Epidermal melanocyte (primary cell): ENCODE data around the gene PNRC2.
"Not testable (repeated sequence)": the region's sequence is repeated elsewhere in the genome, so short reads cannot be mapped to it uniquely, and the experiment has no call there.

Source experiments
- DNase-seq: peaks from one replicate; pipeline ENCODE4 v3.0.0; 2011; ENCODE audit warnings: low spot score; ENCODE audit not compliant: insufficient read length

PNRC2 gene

GRCh38 chr1:23987038-23987437, 27.4 kb downstream of the PNRC2 start:
- DNase-seq = not testable (repeated sequence)

GRCh38 chr1:23989263-23989662, 29.6 kb downstream of the PNRC2 start:
- DNase-seq = no peak

DNA sequence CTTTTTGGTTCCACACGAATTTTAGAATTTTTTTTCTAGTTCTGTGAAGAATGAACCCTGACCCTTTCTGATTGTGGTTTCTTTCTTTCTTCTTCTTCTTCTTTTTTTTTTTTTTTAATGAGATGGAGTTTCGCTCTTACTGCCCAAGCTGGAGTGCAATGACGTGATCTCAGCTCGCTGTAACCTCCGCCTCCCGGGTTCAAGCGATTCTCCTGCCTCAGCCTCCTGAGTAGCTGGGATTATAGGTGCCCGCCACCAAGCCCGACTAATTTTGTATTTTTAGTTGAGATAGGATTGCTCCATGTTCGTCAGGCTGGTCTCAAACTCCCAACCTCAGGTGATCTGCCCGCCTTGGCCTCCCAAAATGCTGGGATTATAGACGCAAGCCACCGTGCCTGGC, 32.4 kb downstream of the PNRC2 start:
- DNase-seq = not testable (repeated sequence)

GRCh38 chr1:23995431-23995837, 35.8 kb downstream of the PNRC2 start:
- DNase-seq = no peak

DNA sequence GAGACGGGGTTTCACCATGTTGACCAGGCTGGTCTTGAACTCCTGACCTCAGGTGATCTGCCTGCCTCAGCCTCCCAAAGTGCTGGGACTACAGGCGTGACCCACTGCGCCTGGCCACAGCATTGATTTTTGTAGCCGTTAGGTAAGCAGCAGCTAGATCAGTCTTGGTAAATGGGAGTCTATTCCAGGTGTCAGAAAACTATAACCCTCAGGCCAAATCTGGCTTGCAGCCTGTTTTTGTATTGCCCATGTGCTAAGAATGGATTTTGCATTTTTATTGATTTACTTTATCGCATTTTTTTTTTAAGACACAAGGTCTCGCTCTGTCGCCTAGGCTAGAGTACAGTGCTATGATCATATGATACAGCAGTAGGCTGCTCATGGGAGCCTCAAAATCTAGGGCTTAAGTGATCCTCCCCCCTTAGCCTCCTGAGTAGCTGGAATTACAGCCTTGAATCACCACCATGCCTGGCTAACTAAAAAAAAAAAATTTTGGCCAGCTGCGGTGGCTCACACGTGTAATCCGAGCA, 37.1 kb downstream of the PNRC2 start:
- no peak for DNase-seq

GRCh38 chr1:23997812-23998211, 38.2 kb downstream of the PNRC2 start:
- DNase-seq = no peak

GRCh38 chr1:23999156-23999671, 39.6 kb downstream of the PNRC2 start:
- DNase-seq = no peak

- DNase-seq = no peak
Measured at GRCh38 chr1:24002695-24003094, 43.1 kb downstream of the PNRC2 start.

DNA sequence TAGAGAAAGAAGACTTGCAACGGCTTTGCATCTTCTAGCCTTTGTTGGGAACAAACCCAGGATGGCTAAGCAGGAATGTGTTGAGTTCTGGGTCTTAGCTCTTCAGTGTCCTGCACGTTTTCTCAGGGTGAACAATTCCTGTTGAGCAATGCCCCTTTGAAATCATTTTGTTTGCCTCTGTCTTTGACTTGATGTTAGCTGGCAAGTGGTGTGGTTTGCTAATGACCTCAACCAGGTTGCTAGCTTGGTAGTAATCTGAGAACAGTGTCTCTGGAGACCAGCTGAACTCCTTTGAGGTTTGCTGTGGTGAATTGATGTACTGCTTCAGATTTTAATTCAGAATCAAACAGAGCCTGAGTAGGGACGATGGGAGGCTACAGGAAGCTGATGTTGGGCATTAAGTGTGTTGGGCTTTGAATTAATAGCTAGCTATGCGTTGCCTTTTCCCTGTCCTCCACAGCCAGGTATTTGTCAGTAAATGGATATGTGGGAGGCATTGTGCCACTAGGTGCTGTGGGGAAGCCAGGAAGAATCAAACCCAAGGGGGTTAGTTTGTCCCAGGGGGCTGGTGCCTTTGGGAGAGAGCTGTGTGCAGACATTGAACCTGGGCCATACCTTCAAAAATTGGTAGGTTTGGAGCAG, 43.8 kb downstream of the PNRC2 start:
- DNase-seq = no peak

DNA sequence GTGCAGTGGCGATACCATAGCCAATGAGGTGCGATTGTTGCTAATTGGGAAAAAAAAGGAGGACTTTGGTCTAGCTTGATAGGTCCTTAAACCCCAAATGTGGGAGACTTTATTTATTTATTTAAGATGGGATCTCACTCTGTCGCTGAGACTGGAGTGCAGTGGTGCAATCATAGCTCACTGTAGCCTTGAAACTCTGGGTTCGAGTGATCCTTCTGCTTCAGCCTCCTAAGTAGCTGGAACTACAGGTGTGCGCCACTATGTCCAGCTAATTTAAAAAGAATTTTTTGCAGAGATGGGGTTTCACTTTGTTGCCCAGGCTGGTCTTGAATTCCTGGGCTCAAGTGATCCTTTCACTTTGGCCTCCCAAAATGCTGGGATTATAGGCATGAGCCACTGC, 44.5 kb downstream of the PNRC2 start:
- no peak for DNase-seq

DNA sequence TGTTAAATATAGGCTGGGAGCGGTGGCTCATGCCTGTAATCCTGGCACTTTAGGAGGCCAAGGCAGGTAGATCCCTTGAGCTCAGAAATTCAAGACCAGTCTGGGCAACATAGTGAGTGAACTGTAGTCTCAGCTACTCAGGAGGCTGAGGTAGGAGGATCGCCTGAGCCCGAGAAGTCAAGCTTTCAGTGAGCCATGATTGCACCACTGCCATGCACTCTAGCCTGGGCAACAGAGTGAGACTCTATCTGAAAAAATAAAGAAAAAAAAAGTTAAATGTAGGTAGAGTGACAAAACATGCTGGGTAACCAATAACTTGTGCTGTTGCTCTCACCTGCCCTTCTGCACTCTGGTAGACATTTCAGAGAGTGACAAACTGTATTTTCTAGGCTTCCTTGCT, 45.5 kb downstream of the PNRC2 start:
- no peak for DNase-seq

DNA sequence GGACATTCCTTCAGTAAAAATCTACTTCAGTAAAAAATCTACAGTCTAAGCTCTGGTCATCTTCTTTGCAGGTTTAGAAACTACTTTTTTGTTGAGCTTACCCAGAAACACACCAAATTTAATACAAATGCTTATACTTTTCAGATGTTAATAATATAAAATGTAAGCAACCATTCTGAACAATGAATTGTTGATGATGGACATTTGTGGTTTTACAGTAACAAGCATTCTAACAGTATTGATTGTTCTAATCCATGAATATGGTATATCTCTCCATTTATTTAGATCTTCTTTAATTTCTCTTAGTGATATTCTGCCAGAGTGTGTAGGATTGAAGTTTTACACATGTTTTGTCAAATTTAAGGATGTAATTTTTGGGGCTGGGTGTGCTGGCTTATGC, 47.5 kb downstream of the PNRC2 start:
- no peak for DNase-seq

GRCh38 chr1:24008574-24009184, 49.1 kb downstream of the PNRC2 start:
- not testable (repeated sequence) for DNase-seq

DNA sequence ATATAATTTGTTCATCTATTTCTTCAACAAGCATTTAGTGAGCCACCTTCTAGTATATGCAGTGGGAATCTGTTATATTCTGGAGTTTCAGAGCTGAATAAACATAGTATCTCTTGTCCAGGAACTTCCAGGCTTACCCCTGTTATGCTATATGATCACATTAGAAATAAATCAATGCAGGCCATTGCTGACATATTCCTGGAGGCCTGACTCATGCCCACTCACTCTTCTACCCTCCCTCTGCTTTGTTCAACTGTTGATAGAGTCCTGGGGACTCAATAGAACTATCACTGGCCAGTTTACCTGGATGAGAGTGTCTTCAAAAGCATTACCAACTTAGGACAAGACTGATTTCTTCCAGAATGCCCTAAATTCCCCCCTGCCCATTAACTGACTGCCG, 49.8 kb downstream of the PNRC2 start:
- no peak for DNase-seq

DNA sequence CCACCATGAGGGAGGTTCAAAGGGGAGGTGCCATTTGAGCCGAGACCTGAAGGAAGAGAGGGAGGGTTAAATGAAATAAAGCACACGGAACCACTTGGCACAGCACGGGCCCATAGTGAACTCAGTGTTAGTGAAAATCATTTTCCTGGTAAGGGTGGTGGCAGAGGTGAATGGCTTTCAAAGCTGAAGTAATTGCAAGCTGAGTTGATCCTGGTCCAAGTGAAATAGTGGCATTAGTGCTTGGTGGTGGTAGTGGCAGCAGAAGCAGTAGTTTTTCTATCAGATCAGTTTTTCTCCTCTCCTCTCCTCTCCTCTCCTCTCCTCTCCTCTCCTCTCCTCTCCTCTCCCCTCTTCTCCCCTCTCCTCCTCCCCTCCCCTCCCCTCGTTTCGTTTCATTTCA, 51.0 kb downstream of the PNRC2 start:
- DNase-seq = no peak

DNA sequence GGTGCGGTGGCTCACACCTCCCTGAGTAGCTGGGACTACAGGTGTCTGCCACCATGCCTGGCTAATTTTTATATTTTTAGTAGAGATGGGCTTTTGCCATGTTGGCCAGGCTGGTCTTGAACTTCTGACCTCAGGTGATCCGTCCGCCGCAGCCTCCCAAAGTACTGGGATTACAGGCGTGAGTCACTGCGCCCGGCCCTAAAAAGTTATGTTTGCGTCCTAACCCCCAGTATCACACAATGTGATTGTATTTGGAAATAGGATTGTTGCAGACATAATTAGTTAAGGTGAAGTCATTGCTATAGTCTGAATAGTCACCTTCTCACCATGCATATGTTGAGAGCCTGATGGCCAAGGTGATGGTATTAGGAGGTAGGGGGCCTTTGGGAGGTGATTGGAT, 53.2 kb downstream of the PNRC2 start:
- DNase-seq = not testable (repeated sequence)
